Esophagus squamous epithelium (tissue), 4 donors: ENCODE results near the gene TRMT11.

Experiments
- POLR2A ChIP-seq, 4 donors: fragments of 450-650 bp; IDR thresholded peaks; one replicate each; pipeline ENCODE4 v1.6.1; 2017; ENCODE audit warnings: antibody characterized with exemption in 4 of 4, mild to moderate bottlenecking in 4 of 4, moderate library complexity in 3 of 4
- TF ChIP-seq, protein P1 (sequence below), 6 experiments: fragments of 450-650 bp in 4 of 6; fragments of 200-600 bp in 2 of 6; sonication (generic) in 2 of 6; IDR thresholded peaks; one replicate each; pipeline ENCODE4 v1.5.1; 2016 to 2019; ENCODE audit warnings: antibody characterized with exemption in 6 of 6, mild to moderate bottlenecking in 4 of 6, moderate library complexity in 4 of 6

DNA sequence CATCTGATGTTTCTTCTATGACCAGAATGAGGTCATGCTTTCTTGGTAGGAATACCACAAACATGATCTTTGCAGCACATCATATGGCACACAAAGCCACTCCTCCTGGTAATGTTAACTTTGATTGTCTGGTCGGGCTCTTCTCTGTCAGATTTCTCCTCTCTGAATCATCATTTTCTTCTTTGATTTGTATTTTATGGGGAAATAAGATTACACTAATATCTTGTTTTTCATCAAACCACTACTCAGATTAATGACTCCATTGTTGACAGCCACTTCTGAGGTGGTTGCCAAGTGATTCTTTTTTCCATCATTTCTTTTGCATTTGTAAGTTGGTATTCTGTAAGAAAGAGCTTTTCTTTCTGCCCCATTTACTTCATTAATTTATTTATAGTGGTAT lies 29.5 kb downstream of the TRMT11 start:
- TF ChIP-seq POLR2A (IDR thresholded peaks at IDR 0.05) = no peak
- TF ChIP-seq, protein P1, sequence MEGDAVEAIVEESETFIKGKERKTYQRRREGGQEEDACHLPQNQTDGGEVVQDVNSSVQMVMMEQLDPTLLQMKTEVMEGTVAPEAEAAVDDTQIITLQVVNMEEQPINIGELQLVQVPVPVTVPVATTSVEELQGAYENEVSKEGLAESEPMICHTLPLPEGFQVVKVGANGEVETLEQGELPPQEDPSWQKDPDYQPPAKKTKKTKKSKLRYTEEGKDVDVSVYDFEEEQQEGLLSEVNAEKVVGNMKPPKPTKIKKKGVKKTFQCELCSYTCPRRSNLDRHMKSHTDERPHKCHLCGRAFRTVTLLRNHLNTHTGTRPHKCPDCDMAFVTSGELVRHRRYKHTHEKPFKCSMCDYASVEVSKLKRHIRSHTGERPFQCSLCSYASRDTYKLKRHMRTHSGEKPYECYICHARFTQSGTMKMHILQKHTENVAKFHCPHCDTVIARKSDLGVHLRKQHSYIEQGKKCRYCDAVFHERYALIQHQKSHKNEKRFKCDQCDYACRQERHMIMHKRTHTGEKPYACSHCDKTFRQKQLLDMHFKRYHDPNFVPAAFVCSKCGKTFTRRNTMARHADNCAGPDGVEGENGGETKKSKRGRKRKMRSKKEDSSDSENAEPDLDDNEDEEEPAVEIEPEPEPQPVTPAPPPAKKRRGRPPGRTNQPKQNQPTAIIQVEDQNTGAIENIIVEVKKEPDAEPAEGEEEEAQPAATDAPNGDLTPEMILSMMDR (IDR thresholded peaks at IDR 0.05) = no peak
